Measurements from ENCODE around the gene RAPGEF2.
"Not testable (repeated sequence)": the region's sequence is repeated elsewhere in the genome, so short reads cannot be mapped to it uniquely, and the experiment has no call there.

The RAPGEF2 gene

DNA sequence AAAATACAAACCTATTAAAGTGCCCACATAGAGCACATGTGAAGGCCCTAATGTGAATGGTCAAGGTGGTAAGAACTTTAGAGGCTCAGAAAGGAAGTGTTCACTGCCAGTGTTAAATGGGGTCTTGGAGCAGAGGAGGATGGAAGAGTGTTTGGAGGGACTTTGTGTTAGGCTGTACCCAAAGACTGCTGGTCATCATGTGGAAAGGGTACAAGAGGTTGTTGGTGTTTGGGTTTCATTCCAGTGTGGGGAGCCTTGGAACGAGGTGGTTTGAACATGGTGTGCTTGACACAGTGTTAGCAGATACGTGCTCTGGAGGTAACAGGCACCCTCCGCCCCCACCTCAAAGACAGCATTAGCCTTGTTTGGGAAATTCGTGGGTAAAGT is 73.1 kb downstream of the RAPGEF2 start:
- H3K27me3 ChIP-seq (ENCODE audit: control insufficient read depth, insufficient read depth, low read length), result no peaks in the 10 kb centered on the region
- no peaks in the 10 kb centered on the region for H3K4me1 ChIP-seq (ENCODE audit: control insufficient read depth, insufficient read depth, low read length)
- no peaks in the 10 kb centered on the region for H3K36me3 ChIP-seq (ENCODE audit: control insufficient read depth, insufficient read depth, low read length)
- H3K9ac ChIP-seq (ENCODE audit: low read length), result no peak overlapping the region
- no peak overlapping the region for H3K4me3 ChIP-seq (ENCODE audit: low read length)
- no peaks in the 10 kb centered on the region for H3K9me3 ChIP-seq (ENCODE audit: control insufficient read depth, low read length)

DNA sequence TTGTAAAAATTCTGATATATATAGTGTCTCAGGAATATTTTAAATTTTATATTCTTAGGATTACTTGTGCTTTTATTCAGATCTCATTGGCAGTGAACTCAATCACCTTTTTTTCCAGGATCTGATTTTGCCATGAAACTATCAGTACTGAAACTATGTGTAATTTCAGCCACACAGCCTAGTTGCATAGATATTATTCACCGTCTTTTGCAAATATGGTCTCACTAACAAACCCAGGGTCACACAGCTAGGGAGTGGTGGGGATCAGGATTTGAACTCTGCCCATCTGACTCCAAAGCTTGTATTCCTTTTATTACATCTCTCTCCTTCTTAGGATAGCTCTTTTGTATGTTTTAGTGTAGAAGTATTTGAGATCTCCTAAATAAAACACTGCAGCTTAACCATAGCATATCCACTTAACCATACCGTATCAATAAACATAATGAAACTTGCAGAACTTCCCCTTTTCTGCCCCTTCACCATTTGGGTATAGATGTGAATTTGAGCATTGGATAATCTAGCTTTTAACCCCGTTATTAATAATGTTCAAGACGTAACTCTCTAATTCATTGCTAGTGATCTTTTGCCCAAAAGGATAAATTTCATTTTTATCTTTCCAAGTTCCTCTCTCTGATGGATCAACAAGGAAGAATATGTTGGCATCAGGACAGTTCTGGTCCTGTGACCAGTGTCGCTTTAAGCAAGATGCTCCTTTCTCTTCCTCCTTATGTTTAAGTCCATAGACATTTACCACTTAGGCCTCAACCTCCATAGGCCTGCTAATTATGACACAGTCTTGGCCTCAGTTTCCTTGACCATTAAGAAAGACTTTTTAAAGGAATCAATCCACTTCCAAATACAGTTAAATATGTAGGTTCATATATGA is 74.6 kb downstream of the RAPGEF2 start:
- Histone ChIP-seq H3K4me3 (ENCODE audit: low read length) (no peak overlapping the region), H3K4me1 (ENCODE audit: control insufficient read depth, insufficient read depth, low read length) (no peaks in the 10 kb centered on the region)

DNA sequence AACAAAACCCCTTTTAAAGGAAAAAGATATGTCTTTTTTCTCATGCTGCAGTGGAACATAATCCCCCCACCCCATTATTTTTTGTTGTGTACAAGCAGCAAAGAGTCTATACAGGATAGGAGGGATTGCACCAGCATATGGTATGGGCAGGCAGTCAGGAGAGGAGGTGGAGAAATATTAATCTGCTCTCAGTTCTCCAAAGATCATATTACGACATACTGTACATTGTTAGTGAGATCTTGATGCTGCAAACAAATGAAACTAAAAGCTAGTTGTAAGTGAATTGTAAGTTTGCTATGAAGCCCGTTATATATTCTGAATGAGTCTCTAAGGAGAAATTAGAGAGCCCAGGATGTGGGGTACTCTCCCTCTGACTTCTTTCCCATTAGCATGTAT is 75.3 kb downstream of the RAPGEF2 start:
- H3K36me3 ChIP-seq (ENCODE audit: control insufficient read depth, insufficient read depth, low read length), result no peaks in the 10 kb centered on the region
- H3K4me1 ChIP-seq (ENCODE audit: control insufficient read depth, insufficient read depth, low read length), result no peaks in the 10 kb centered on the region
- H3K9ac ChIP-seq (ENCODE audit: low read length), result no peak overlapping the region
- H3K4me3 ChIP-seq (ENCODE audit: low read length), result no peak overlapping the region
- H3K27me3 ChIP-seq (ENCODE audit: control insufficient read depth, insufficient read depth, low read length), result no peaks in the 10 kb centered on the region
- H3K9me3 ChIP-seq (ENCODE audit: control insufficient read depth, low read length), result no peaks in the 10 kb centered on the region

More for the DNA sequence above, 74.6 kb downstream of the RAPGEF2 start:
- Histone ChIP-seq H3K27me3 (ENCODE audit: control insufficient read depth, insufficient read depth, low read length) (no peaks in the 10 kb centered on the region), H3K36me3 (ENCODE audit: control insufficient read depth, insufficient read depth, low read length) (no peaks in the 10 kb centered on the region), H3K9ac (ENCODE audit: low read length) (no peak overlapping the region), H3K9me3 (ENCODE audit: control insufficient read depth, low read length) (no peaks in the 10 kb centered on the region)

DNA sequence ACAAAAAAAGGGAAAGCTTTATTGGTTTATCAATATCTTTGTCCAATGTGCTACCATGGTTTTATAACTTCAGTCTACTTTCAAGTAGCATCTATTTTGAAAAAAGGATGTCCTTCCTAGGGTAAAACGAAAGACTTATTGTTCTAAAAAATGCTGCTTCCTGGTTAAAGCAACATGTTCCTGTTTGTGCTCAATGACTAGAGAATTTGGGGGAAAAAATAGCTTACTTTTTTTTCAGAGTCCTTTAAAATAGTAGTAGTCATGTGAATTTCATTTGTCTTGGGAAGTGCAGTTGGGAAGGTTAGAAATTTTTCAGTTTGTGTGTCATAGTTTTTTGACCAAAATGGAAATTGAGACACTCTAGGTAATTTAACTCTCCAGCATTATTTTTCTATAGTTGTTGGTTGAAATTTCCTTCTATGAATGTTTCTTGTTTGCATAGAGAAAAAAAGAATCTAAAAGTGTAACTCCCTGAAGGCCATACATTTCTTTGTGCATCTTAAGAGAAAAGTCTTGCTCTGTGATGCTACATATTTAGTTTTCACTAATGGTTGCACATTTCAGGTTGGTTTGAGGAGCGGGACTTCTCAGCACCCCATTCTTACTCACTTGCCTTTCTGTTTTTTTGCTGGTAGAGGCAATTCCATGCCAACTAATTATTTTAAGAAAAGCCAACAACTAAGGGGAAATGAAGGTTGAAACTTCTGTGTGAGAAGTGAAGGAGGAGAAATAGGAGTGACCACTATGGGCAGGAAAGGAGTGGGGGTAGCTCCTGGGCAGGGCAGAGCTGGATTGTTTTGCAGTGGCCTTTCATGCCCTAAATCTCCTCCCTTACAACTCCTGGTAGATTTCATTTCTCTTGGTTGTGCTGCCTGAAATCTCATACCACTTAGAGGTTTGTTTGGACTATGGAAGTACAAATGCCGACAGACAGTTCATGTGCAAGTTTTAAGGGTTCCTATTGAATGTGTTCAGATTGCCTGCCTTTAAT is 76.4 kb downstream of the RAPGEF2 start:
- Histone ChIP-seq H3K9me3 (ENCODE audit: control insufficient read depth, low read length) (no peaks in the 10 kb centered on the region), H3K4me3 (ENCODE audit: low read length) (no peak overlapping the region), H3K4me1 (ENCODE audit: control insufficient read depth, insufficient read depth, low read length) (no peaks in the 10 kb centered on the region), H3K9ac (ENCODE audit: low read length) (no peak overlapping the region), H3K36me3 (ENCODE audit: control insufficient read depth, insufficient read depth, low read length) (no peaks in the 10 kb centered on the region), H3K27me3 (ENCODE audit: control insufficient read depth, insufficient read depth, low read length) (no peaks in the 10 kb centered on the region)

DNA sequence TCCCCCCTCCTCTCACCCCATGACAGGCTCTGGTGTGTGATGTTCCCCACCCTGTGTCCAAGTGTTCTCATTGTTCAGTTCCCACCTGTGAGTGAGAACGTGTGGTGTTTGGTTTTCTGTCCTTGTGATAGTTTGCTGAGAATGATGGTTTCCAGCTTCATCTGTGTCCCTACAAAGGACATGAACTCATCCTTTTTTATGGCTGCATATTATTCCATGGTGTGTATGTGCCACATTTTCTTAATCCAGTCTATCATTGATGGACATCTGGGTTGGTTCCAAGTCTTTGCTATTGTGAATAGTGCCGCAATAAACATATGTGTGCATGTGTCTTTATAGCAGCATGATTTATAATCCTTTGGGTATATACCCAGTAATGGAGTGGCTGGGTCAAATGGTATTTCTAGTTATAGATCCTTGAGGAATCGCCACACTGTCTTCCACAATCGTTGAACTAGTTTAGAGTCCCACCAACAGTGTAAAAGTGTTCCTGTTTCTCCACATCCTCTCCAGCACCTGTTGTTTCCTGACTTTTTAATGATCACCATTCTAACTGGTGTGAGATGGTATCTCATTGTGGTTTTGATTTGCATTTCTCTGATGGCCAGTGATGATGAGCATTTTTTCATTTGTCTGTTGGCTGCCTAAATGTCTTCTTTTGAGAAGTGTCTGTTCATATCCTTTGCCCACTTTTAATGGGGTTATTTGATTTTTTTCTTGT is 81.2 kb downstream of the RAPGEF2 start:
- H3K27me3 ChIP-seq (ENCODE audit: control insufficient read depth, insufficient read depth, low read length); H3K9ac ChIP-seq (ENCODE audit: low read length); H3K4me3 ChIP-seq (ENCODE audit: low read length); H3K9me3 ChIP-seq (ENCODE audit: control insufficient read depth, low read length); H3K4me1 ChIP-seq (ENCODE audit: control insufficient read depth, insufficient read depth, low read length); H3K36me3 ChIP-seq (ENCODE audit: control insufficient read depth, insufficient read depth, low read length): not testable (repeated sequence)

DNA sequence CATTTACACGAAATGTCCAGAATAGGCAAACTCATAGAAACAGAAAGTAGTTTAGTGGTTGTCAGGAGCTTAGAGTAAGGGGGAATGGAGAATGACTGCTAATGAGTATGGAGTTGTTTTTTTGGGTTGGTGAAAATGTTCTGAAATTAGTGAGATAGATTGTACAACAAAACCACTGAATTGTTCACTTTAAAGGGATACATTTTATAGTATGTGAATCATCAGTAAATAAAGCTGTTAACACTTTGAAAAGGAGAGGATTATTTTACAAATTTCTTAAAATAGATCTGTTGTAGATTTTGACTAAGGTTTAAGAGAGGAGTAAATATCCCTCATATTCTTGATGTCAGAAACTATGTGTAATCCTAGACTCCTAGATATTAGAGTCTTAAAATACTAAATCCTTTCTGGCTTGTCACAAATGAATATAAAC is 82.7 kb downstream of the RAPGEF2 start:
- Histone ChIP-seq H3K9me3 (ENCODE audit: control insufficient read depth, low read length) (no peaks in the 10 kb centered on the region), H3K36me3 (ENCODE audit: control insufficient read depth, insufficient read depth, low read length) (no peaks in the 10 kb centered on the region), H3K27me3 (ENCODE audit: control insufficient read depth, insufficient read depth, low read length) (no peaks in the 10 kb centered on the region), H3K9ac (ENCODE audit: low read length) (no peak overlapping the region), H3K4me3 (ENCODE audit: low read length) (no peak overlapping the region), H3K4me1 (ENCODE audit: control insufficient read depth, insufficient read depth, low read length) (no peaks in the 10 kb centered on the region)

DNA sequence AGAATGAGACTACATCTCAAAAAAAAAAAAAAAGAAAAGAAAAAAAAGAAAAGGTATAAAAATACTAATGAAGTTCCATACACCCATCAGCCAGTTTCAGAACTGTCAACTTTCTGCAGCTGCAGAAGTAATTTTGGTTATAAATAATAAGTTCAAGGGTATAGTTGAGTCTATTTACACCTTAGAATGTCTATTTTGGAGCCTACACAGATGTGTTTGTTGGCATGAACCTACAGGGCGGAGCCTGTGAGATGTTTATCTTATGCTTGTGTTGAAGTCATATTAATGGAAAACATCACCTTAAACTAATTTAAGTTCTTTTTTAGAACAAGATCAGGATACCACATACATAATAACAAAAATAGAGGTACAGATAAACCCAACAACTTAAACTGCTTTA is 85.8 kb downstream of the RAPGEF2 start:
- Histone ChIP-seq H3K36me3 (ENCODE audit: control insufficient read depth, insufficient read depth, low read length) (no peaks in the 10 kb centered on the region), H3K27me3 (ENCODE audit: control insufficient read depth, insufficient read depth, low read length) (no peaks in the 10 kb centered on the region), H3K9ac (ENCODE audit: low read length) (no peak overlapping the region), H3K4me1 (ENCODE audit: control insufficient read depth, insufficient read depth, low read length) (no peaks in the 10 kb centered on the region), H3K9me3 (ENCODE audit: control insufficient read depth, low read length) (no peaks in the 10 kb centered on the region), H3K4me3 (ENCODE audit: low read length) (no peak overlapping the region)

DNA sequence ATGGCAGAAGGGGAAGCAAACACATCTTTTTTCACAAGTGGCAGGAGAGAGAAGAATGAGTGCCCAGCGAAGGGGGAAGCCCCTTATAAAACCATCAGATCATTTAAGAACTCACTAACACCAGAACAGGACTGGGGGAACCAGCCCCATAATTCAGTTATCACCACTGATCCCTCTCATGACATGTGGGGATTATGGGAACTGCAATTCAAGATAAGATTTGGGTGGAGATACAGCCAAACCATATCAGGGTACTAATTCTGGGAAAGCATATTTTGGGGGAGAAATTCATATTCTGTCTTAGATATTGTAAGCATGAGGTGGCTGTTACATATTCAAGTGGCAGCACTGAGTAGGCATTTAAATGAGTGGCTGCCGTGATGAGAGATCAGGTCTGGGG is 87.8 kb downstream of the RAPGEF2 start:
- H3K36me3 ChIP-seq (ENCODE audit: control insufficient read depth, insufficient read depth, low read length), result no peaks in the 10 kb centered on the region
- H3K4me1 ChIP-seq (ENCODE audit: control insufficient read depth, insufficient read depth, low read length), result no peaks in the 10 kb centered on the region
- no peak overlapping the region for H3K4me3 ChIP-seq (ENCODE audit: low read length)
- H3K27me3 ChIP-seq (ENCODE audit: control insufficient read depth, insufficient read depth, low read length), result no peaks in the 10 kb centered on the region
- H3K9me3 ChIP-seq (ENCODE audit: control insufficient read depth, low read length), result no peaks in the 10 kb centered on the region
- no peak overlapping the region for H3K9ac ChIP-seq (ENCODE audit: low read length)

DNA sequence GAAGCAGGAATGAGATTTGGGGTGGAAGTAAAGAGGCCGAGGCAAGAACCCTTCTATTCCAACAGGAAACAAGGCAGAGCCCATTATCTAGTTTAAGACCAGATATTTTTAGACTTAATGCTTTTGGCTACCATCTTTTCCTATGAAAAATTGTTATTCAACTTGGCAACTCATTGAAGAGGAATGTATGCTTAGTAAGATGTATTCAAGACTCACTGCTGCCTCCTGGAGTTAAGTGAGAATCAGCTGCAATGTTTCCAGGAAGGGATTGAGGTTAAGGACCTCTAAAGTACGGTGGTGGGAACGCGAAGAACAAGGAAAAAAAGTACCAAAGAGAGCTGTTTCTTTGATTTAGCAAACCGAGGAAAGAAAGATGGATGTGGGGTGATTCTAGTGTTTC is 89.1 kb downstream of the RAPGEF2 start:
- no peaks in the 10 kb centered on the region for H3K27me3 ChIP-seq (ENCODE audit: control insufficient read depth, insufficient read depth, low read length)
- no peaks in the 10 kb centered on the region for H3K4me1 ChIP-seq (ENCODE audit: control insufficient read depth, insufficient read depth, low read length)
- H3K36me3 ChIP-seq (ENCODE audit: control insufficient read depth, insufficient read depth, low read length), result no peaks in the 10 kb centered on the region
- H3K9me3 ChIP-seq (ENCODE audit: control insufficient read depth, low read length), result no peaks in the 10 kb centered on the region
- H3K9ac ChIP-seq (ENCODE audit: low read length), result no peak overlapping the region
- H3K4me3 ChIP-seq (ENCODE audit: low read length), result no peak overlapping the region

DNA sequence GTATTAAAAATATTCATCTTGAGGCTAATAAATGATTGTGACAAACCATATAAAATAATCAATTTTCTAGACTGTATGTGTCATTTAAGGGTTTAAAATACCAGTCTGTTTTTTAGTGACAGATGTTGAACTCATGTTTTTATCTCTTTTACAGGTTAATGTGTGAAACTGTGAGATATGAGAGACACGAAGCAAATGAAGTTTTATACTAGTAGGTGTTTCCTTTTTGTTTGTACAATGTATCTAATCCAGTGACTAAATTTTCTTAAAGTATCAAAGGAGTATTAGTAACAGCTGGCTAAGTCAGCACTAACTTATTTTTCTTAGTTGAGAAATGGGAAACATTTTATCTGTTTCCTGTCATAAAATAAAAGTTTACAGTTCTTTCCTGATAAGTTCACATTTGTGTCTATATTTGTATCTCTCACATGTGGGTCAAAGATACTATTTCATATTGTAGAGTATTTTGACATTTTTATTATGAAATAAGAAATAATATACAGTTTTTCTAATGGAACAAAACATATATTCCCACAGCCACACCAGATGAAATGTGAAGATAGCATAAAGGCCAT is 90.3 kb downstream of the RAPGEF2 start:
- no peaks in the 10 kb centered on the region for H3K27me3 ChIP-seq (ENCODE audit: control insufficient read depth, insufficient read depth, low read length)
- no peak overlapping the region for H3K9ac ChIP-seq (ENCODE audit: low read length)
- no peak overlapping the region for H3K4me3 ChIP-seq (ENCODE audit: low read length)
- H3K36me3 ChIP-seq (ENCODE audit: control insufficient read depth, insufficient read depth, low read length), result no peaks in the 10 kb centered on the region
- H3K9me3 ChIP-seq (ENCODE audit: control insufficient read depth, low read length), result no peaks in the 10 kb centered on the region
- no peaks in the 10 kb centered on the region for H3K4me1 ChIP-seq (ENCODE audit: control insufficient read depth, insufficient read depth, low read length)

DNA sequence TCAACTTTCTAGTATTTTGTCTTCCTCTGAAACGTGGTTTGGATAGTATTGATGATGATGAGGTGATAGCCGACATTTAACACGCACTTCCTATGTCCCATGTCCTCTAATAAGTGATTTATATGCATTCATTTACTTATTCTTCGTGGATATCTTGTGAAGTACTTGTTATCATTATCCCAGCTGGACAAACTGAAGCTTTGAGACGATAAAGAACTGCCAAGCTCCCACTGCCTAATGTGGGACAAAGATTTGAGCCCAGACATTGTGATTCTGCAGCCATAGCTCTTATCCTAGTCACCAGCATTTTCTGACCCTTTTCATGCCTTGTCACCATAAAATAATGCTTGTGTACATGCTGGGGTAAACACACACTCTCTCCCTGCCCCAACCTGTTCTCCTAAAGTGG is 92.5 kb downstream of the RAPGEF2 start:
- no peaks in the 10 kb centered on the region for H3K4me1 ChIP-seq (ENCODE audit: control insufficient read depth, insufficient read depth, low read length)
- H3K36me3 ChIP-seq (ENCODE audit: control insufficient read depth, insufficient read depth, low read length), result no peaks in the 10 kb centered on the region
- H3K9me3 ChIP-seq (ENCODE audit: control insufficient read depth, low read length), result no peaks in the 10 kb centered on the region
- H3K4me3 ChIP-seq (ENCODE audit: low read length), result no peak overlapping the region
- H3K9ac ChIP-seq (ENCODE audit: low read length), result no peak overlapping the region
- no peaks in the 10 kb centered on the region for H3K27me3 ChIP-seq (ENCODE audit: control insufficient read depth, insufficient read depth, low read length)

All from mucosa of stomach (tissue), 1 donor.